ENCODE data around the gene CTRL. TPM values are rescaled to one million over a fixed set of nuclear protein-coding genes. Genes with fewer than 3 reads are reported as not detected.

The CTRL gene
- total RNA-seq, 1 donor from 2014 or later = 1.0 TPM

DNA sequence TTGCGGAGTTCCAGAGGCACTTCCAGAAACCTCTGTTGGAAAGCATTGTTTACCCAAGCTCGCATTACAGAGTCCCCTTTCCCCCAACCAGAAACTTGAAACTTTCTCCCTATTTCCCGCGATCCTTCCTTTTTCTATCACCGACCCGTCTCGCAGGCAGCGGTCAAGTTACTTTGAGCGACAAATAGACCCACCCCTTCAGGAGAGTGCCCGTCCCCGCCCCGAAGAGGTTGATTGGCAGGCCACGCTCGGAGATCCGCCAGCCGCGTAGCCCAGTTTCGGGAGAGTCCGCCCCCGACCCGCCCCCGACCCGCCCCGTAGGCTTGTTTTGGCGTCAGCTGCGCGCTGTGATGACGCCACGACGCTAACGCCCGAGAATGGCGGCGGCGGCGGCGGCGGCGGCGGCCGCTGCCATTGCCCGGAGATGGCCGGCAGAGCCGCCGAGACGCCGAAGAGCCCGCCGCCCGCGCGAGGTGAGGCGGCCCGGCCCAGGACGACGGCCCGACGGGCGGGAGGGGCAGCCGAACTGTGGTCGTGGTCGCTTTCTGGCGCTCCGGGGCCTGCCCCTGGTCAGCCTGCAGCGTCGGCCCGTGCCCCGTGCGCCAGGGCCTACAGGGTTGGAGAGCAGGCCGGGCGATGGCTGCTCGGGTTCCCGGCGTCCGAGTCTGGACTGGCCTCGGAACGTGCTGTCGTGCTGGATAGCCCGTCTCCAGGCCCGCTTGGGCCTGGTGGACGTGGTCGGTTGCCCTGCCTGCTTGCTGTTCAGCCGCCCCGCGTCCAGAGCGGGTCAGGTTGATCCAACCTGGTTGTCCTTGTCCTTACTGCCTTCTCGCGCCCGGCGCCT is 38.5 kb downstream of the CTRL start, which contains the start of gene PSKH1:
Gene PSKH1 (plus strand): TSS at position 356 of the 844 bp plus-strand sequence. CDS start 15,496 bp downstream, outside the sequence.
- Histone ChIP-seq H3K4me1 (ENCODE audit: control insufficient read depth in 3 of 3, insufficient read depth in 3 of 3, low read length in 3 of 3) (peaks cover 37 to 43% (median 41%) of the 10 kb centered on the region in 3 donors), H3K27me3 (ENCODE audit: control insufficient read depth in 3 of 3, insufficient read depth in 3 of 3, low read length in 3 of 3) (no peaks in the 10 kb centered on the region), H3K27ac (ENCODE audit: low read depth, low read length) (peak within 1 kb of the TSS; percentile 96), H3K9ac (ENCODE audit: low read depth in 1 of 3, low read length in 3 of 3) (peak within 1 kb of the TSS; percentile 98 to 100 (median 98)), H3K4me3 (ENCODE audit: low read length in 3 of 3) (peak within 1 kb of the TSS; percentile 92 to 94 (median 93)), H3K9me3 (ENCODE audit: control insufficient read depth in 3 of 3, low read length in 3 of 3) (no peaks in the 10 kb centered on the region), H3K36me3 (ENCODE audit: control insufficient read depth in 3 of 3, insufficient read depth in 3 of 3, low read length in 3 of 3) (no peaks in the 10 kb centered on the region)

DNA sequence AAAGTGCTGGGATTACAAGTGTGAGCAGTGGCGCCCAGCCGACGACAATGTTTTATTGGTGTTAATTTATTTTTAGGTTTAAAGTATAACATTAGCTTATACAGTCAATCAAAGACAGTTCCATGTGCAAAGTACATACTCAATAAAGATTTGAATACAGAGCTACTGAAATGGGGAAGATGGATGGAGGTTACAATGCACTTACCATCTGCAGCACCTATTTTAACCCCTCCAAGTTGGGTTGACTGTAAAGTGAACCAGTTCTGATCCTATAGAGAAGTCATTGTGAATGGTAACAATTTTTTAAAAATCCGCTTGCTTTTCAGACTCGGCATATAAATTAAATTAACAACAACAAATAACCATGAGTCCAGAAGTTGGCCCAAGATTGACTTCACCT is 39.3 kb downstream of the CTRL start:
- Histone ChIP-seq H3K9ac (ENCODE audit: low read depth in 1 of 3, low read length in 3 of 3) (peak overlapping the region; percentile 76 to 88 (median 84)), H3K27ac (ENCODE audit: low read depth, low read length) (peak overlapping the region; percentile 96), H3K36me3 (ENCODE audit: control insufficient read depth in 3 of 3, insufficient read depth in 3 of 3, low read length in 3 of 3) (no peaks in the 10 kb centered on the region), H3K27me3 (ENCODE audit: control insufficient read depth in 3 of 3, insufficient read depth in 3 of 3, low read length in 3 of 3) (no peaks in the 10 kb centered on the region), H3K4me1 (ENCODE audit: control insufficient read depth in 3 of 3, insufficient read depth in 3 of 3, low read length in 3 of 3) (peaks cover 35 to 40% (median 39%) of the 10 kb centered on the region in 3 donors), H3K9me3 (ENCODE audit: control insufficient read depth in 3 of 3, low read length in 3 of 3) (no peaks in the 10 kb centered on the region), H3K4me3 (ENCODE audit: low read length in 3 of 3) (peak overlapping the region; percentile 66 to 85 (median 71))

DNA sequence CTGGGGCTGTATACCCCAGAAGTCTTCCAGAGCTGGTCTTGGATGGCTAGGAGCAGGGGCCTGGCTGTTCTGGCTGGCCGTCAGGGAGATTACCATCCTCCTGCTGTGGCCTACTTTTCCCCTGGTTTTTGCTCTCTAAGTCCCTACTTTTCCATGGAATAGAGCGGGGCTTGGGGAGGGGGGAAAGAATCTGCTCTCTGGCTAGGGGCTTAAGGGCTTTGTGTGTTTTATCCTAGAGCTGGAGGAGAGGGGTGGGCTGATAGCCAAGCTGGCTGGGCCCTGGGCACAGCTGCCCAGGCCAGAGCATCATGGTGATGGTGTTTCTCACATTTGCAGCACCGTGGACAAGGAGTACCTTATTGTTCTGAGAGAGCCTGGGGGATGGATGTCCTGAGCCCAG is 43.3 kb downstream of the CTRL start:
- Histone ChIP-seq H3K4me3 (ENCODE audit: low read length in 3 of 3) (no peak overlapping the region), H3K9ac (ENCODE audit: low read depth in 1 of 3, low read length in 3 of 3) (no peak overlapping the region), H3K4me1 (ENCODE audit: control insufficient read depth in 3 of 3, insufficient read depth in 3 of 3, low read length in 3 of 3) (peaks cover 18 to 25% (median 21%) of the 10 kb centered on the region in 3 donors), H3K27me3 (ENCODE audit: control insufficient read depth in 3 of 3, insufficient read depth in 3 of 3, low read length in 3 of 3) (no peaks in the 10 kb centered on the region), H3K27ac (ENCODE audit: low read depth, low read length) (no peak overlapping the region), H3K9me3 (ENCODE audit: control insufficient read depth in 3 of 3, low read length in 3 of 3) (no peaks in the 10 kb centered on the region), H3K36me3 (ENCODE audit: control insufficient read depth in 3 of 3, insufficient read depth in 3 of 3, low read length in 3 of 3) (peaks cover 12 to 21% (median 14%) of the 10 kb centered on the region in 3 donors)

DNA sequence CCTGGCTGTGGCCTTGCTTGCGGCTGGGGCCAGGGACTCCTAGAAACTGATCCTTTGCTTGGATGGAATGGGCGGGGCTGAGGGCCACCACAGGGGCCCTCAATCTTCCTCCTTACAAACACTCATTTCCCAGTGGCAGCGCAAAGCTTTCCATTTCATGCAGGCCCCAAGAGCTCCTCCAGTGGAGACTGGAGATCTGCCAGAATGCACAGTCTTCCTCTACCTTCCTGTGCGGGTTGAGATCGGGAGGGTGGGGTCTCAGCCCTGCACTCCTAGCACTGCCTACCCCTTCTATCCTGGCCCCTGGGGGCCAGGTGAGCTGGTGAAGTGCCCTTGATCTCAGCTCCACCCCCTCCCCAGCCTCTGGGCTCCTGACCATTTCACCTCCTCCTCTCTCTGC is 45.3 kb downstream of the CTRL start:
- no peak overlapping the region for H3K4me3 ChIP-seq (ENCODE audit: low read length in 3 of 3)
- peaks cover 33 to 38% (median 38%) of the 10 kb centered on the region in 3 donors for H3K4me1 ChIP-seq (ENCODE audit: control insufficient read depth in 3 of 3, insufficient read depth in 3 of 3, low read length in 3 of 3)
- no peak overlapping the region for H3K27ac ChIP-seq (ENCODE audit: low read depth, low read length)
- H3K9me3 ChIP-seq (ENCODE audit: control insufficient read depth in 3 of 3, low read length in 3 of 3) = no peaks in the 10 kb centered on the region
- H3K9ac ChIP-seq (ENCODE audit: low read depth in 1 of 3, low read length in 3 of 3) = peak overlapping the region in 1 of 3 donors; percentile 33
- peaks cover 23 to 35% (median 30%) of the 10 kb centered on the region in 3 donors for H3K36me3 ChIP-seq (ENCODE audit: control insufficient read depth in 3 of 3, insufficient read depth in 3 of 3, low read length in 3 of 3)
- H3K27me3 ChIP-seq (ENCODE audit: control insufficient read depth in 3 of 3, insufficient read depth in 3 of 3, low read length in 3 of 3) = no peaks in the 10 kb centered on the region

DNA sequence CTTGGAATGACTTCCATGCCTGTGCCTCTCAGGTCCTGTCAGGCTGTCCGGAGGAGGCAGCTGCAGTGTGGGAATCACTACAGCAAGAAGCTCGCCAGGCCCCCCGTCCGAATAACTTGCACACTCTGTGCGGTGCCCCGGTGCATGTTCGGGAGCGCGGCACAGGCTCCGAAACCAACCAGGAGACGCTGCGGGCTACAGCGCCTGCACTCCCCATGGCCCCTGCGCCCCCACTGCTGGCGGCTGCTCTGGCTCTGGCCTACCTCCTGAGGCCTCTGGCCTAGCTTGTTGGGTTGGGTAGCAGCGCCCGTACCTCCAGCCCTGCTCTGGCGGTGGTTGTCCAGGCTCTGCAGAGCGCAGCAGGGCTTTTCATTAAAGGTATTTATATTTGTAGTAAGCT is 45.7 kb downstream of the CTRL start:
- Histone ChIP-seq H3K4me3 (ENCODE audit: low read length in 3 of 3) (no peak overlapping the region), H3K9ac (ENCODE audit: low read depth in 1 of 3, low read length in 3 of 3) (peak overlapping the region in 1 of 3 donors; percentile 33), H3K9me3 (ENCODE audit: control insufficient read depth in 3 of 3, low read length in 3 of 3) (no peaks in the 10 kb centered on the region), H3K27me3 (ENCODE audit: control insufficient read depth in 3 of 3, insufficient read depth in 3 of 3, low read length in 3 of 3) (no peaks in the 10 kb centered on the region), H3K36me3 (ENCODE audit: control insufficient read depth in 3 of 3, insufficient read depth in 3 of 3, low read length in 3 of 3) (peaks cover 27 to 40% (median 34%) of the 10 kb centered on the region in 3 donors), H3K27ac (ENCODE audit: low read depth, low read length) (peak overlapping the region; percentile 99), H3K4me1 (ENCODE audit: control insufficient read depth in 3 of 3, insufficient read depth in 3 of 3, low read length in 3 of 3) (peaks cover 37 to 42% (median 42%) of the 10 kb centered on the region in 3 donors)

DNA sequence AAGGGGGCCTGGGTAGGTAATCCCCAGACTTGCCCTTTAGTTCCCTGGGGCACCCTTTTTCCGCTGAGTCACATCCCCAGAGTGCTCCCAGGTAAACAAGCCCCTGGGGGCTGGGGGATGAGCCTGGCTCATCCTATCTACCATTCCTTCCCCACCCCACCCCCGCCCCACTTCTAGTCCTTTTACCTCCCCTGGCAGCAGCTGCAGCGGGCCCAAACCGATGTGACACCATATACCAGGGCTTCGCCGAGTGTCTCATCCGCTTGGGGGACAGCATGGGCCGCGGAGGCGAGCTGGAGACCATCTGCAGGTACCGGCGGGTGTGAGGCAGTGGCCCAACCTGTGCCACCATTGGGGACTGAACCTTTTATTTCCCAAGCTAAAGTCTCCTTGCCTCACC is 46.1 kb downstream of the CTRL start:
- H3K27ac ChIP-seq (ENCODE audit: low read depth, low read length) = peak overlapping the region; percentile 99
- H3K27me3 ChIP-seq (ENCODE audit: control insufficient read depth in 3 of 3, insufficient read depth in 3 of 3, low read length in 3 of 3) = no peaks in the 10 kb centered on the region
- H3K4me3 ChIP-seq (ENCODE audit: low read length in 3 of 3) = no peak overlapping the region
- peaks cover 42 to 47% (median 46%) of the 10 kb centered on the region in 3 donors for H3K4me1 ChIP-seq (ENCODE audit: control insufficient read depth in 3 of 3, insufficient read depth in 3 of 3, low read length in 3 of 3)
- peaks cover 32 to 44% (median 38%) of the 10 kb centered on the region in 3 donors for H3K36me3 ChIP-seq (ENCODE audit: control insufficient read depth in 3 of 3, insufficient read depth in 3 of 3, low read length in 3 of 3)
- H3K9ac ChIP-seq (ENCODE audit: low read depth in 1 of 3, low read length in 3 of 3) = peak overlapping the region in 2 of 3 donors; percentile 58 to 87
- no peaks in the 10 kb centered on the region for H3K9me3 ChIP-seq (ENCODE audit: control insufficient read depth in 3 of 3, low read length in 3 of 3)

DNA sequence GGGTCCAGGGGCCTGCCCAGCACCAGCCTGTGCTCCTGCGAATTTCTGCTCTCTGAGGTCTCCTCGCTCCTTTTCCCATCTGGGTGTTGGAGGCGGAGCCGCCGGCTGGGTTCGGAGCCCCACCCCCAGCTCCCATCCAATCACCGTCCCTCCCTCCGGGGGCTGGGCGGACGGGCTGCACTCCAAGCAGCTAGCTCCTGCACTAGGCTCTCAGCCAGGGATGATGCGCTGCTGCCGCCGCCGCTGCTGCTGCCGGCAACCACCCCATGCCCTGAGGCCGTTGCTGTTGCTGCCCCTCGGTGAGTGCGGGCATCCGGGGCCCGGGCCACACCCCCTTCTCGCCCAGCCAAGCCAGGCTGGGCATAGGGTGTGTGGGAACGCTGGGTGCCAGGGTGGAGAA is 47.0 kb downstream of the CTRL start, which contains the start of gene NRN1L:
Gene NRN1L (plus strand): TSS at position 202 of the 400 bp plus-strand sequence. CDS start 19 bp downstream, at position 221.
- peak within 1 kb of the TSS in 1 of 3 donors; percentile 29 for H3K4me3 ChIP-seq (ENCODE audit: low read length in 3 of 3)
- no peaks in the 10 kb centered on the region for H3K27me3 ChIP-seq (ENCODE audit: control insufficient read depth in 3 of 3, insufficient read depth in 3 of 3, low read length in 3 of 3)
- H3K4me1 ChIP-seq (ENCODE audit: control insufficient read depth in 3 of 3, insufficient read depth in 3 of 3, low read length in 3 of 3) = peaks cover 50 to 55% (median 55%) of the 10 kb centered on the region in 3 donors
- peak within 1 kb of the TSS; percentile 99 for H3K27ac ChIP-seq (ENCODE audit: low read depth, low read length)
- peaks cover 40 to 52% (median 47%) of the 10 kb centered on the region in 3 donors for H3K36me3 ChIP-seq (ENCODE audit: control insufficient read depth in 3 of 3, insufficient read depth in 3 of 3, low read length in 3 of 3)
- peak within 1 kb of the TSS; percentile 3 to 87 (median 58) for H3K9ac ChIP-seq (ENCODE audit: low read depth in 1 of 3, low read length in 3 of 3)
- H3K9me3 ChIP-seq (ENCODE audit: control insufficient read depth in 3 of 3, low read length in 3 of 3) = no peaks in the 10 kb centered on the region

DNA sequence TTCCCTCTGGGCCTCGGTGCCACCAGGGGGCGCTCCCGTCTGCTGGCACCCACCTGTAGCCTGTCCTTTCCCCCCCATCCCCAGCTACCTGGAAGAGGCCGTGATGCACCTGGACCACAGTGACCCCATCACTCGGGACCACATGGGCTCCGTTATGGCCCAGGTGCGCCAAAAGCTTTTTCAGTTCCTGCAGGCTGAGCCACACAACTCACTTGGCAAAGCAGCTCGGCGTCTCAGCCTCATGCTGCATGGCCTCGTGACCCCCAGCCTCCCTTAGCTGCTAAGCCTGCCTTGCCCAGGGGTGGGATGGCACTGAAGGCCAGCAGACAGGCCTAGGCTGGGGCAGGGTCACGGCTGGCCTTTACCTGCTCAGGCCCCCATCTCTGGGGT is 47.8 kb downstream of the CTRL start:
- H3K36me3 ChIP-seq (ENCODE audit: control insufficient read depth in 3 of 3, insufficient read depth in 3 of 3, low read length in 3 of 3) = peaks cover 48 to 61% (median 55%) of the 10 kb centered on the region in 3 donors
- H3K4me3 ChIP-seq (ENCODE audit: low read length in 3 of 3) = no peak overlapping the region
- H3K9me3 ChIP-seq (ENCODE audit: control insufficient read depth in 3 of 3, low read length in 3 of 3) = no peaks in the 10 kb centered on the region
- H3K27ac ChIP-seq (ENCODE audit: low read depth, low read length) = peak overlapping the region; percentile 99
- peaks cover 51 to 61% (median 57%) of the 10 kb centered on the region in 3 donors for H3K4me1 ChIP-seq (ENCODE audit: control insufficient read depth in 3 of 3, insufficient read depth in 3 of 3, low read length in 3 of 3)
- H3K27me3 ChIP-seq (ENCODE audit: control insufficient read depth in 3 of 3, insufficient read depth in 3 of 3, low read length in 3 of 3) = no peaks in the 10 kb centered on the region
- H3K9ac ChIP-seq (ENCODE audit: low read depth in 1 of 3, low read length in 3 of 3) = peak overlapping the region; percentile 3 to 87 (median 58)

DNA sequence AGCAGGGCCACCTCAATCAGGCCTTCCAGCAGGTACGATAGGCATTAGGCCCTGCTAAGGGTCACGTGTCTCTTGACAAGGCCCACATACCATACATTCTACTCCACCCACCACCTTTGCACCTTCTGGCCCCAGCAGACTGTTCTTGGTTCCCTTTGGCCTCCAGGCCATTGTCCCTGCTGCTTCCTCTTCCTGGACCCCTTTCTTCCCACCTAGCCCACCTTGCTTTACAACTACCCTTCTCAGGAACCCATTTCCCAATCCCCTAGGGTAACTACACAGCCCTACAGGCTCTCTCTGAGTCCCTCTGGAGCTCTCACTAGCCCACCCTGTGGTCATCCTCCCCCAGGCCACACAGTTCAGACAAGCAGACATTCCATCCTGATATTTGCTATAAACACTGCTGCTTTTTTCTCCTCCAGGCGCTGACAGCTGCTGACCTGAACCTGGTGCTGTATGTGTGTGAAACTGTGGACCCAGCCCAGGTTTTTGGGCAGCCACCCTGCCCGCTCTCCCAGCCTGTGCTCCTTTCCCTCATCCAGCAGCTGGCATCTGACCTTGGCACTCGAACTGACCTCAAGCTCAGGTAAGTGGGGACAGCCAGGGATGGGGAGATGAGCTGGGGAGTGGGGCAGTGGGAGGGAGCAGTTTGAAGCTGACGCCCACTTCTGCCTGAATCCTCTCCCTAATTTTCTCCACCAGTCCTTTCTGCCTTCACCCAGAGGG is 48.4 kb downstream of the CTRL start:
- H3K9ac ChIP-seq (ENCODE audit: low read depth in 1 of 3, low read length in 3 of 3) = peak overlapping the region; percentile 58 to 87 (median 69)
- peaks cover 51 to 61% (median 57%) of the 10 kb centered on the region in 3 donors for H3K4me1 ChIP-seq (ENCODE audit: control insufficient read depth in 3 of 3, insufficient read depth in 3 of 3, low read length in 3 of 3)
- H3K27ac ChIP-seq (ENCODE audit: low read depth, low read length) = peak overlapping the region; percentile 99
- H3K4me3 ChIP-seq (ENCODE audit: low read length in 3 of 3) = peak overlapping the region; percentile 23 to 70 (median 62)
- H3K27me3 ChIP-seq (ENCODE audit: control insufficient read depth in 3 of 3, insufficient read depth in 3 of 3, low read length in 3 of 3) = no peaks in the 10 kb centered on the region
- peaks cover 54 to 66% (median 60%) of the 10 kb centered on the region in 3 donors for H3K36me3 ChIP-seq (ENCODE audit: control insufficient read depth in 3 of 3, insufficient read depth in 3 of 3, low read length in 3 of 3)
- H3K9me3 ChIP-seq (ENCODE audit: control insufficient read depth in 3 of 3, low read length in 3 of 3) = no peaks in the 10 kb centered on the region

All from skeletal muscle tissue (tissue), 4 donors.